PC-9 (cell line): ENCODE measurements around the gene FRG1. TPM values are rescaled to one million over a fixed set of nuclear protein-coding genes. Genes with fewer than 3 reads are reported as not detected.
"Not testable (repeated sequence)": the region's sequence is repeated elsewhere in the genome, so short reads cannot be mapped to it uniquely, and the experiment has no call there.

Source experiments
- BruUV-seq: library from RNA; stranded (reverse); fragments of 400-500 nt; replicated peaks from 2 replicates; lab custom pipeline; 2021; lab: Mats Ljungman, UMichigan
- CTCF ChIA-PET: fragments of 300-600 bp; sonication (Branson Sonifier 250); formaldehyde crosslinking; loops from one replicate; lab custom pipeline; 2022; ENCODE audit warnings: antibody characterized with exemption; lab: Charles Lee
- POLR2A ChIA-PET: fragments of 300-600 bp; sonication (Branson Sonifier 250); formaldehyde crosslinking; loops from one replicate; lab custom pipeline; 2022; ENCODE audit warnings: antibody characterized with exemption; ENCODE audit not compliant: unreplicated experiment; lab: Charles Lee
- DNase-seq, 2 experiments: peaks; one replicate each; pipeline versions ENCODE4 v3.0.0 to v3.0.0-alpha.2; 2015 to 2022; ENCODE audit warnings: mixed read lengths in 1 of 2
- H2AFZ ChIP-seq: fragments of 200-600 bp; sonication (generic); 2 replicates; pipeline ENCODE4 v1.8.1; 2017; ENCODE audit warnings: antibody characterized with exemption
- H3F3A ChIP-seq: fragments of 200-600 bp; sonication (generic); 2 replicates; pipeline ENCODE4 v1.8.1; 2017; ENCODE audit warnings: antibody characterized with exemption, mild to moderate bottlenecking, low read depth; ENCODE audit not compliant: insufficient read depth
- H3K27ac ChIP-seq: fragments of 200-600 bp; sonication (generic); 2 replicates; pipeline ENCODE4 v1.6.1; 2016; ENCODE audit warnings: mixed run types
- H3K27me3 ChIP-seq: fragments of 200-600 bp; sonication (generic); 2 replicates; pipeline ENCODE4 v1.6.1; 2016; ENCODE audit warnings: low read depth, mixed run types; ENCODE audit not compliant: insufficient read depth
- H3K36me3 ChIP-seq: fragments of 200-600 bp; sonication (generic); 2 replicates; pipeline ENCODE4 v1.6.1; 2016; ENCODE audit warnings: low read depth, mixed run types
- H3K4me1 ChIP-seq: fragments of 200-600 bp; sonication (generic); replicated peaks from 2 replicates; pipeline ENCODE4 v1.6.1; 2016; ENCODE audit warnings: mixed run types; ENCODE audit not compliant: insufficient read depth
- H3K4me2 ChIP-seq: fragments of 200-600 bp; sonication (generic); 2 replicates; pipeline ENCODE4 v1.6.1; 2017; ENCODE audit warnings: mixed run types
- H3K4me3 ChIP-seq: fragments of 200-600 bp; sonication (generic); 2 replicates; pipeline ENCODE4 v1.6.1; 2016; ENCODE audit warnings: mixed run types
- H3K79me2 ChIP-seq: fragments of 200-600 bp; sonication (generic); 2 replicates; pipeline ENCODE4 v1.6.1; 2017; ENCODE audit warnings: low read depth, mixed run types
- H3K9me2 ChIP-seq: fragments of 200-600 bp; sonication (generic); 2 replicates; pipeline ENCODE4 v1.8.1; 2017; ENCODE audit warnings: mild to moderate bottlenecking; ENCODE audit not compliant: insufficient read depth
- H3K9me3 ChIP-seq: fragments of 200-600 bp; sonication (generic); 2 replicates; pipeline ENCODE4 v1.8.1; 2016; ENCODE audit warnings: low read depth; ENCODE audit not compliant: insufficient read depth
- H4K20me1 ChIP-seq: fragments of 200-600 bp; sonication (generic); 2 replicates; pipeline ENCODE4 v1.8.1; 2017; ENCODE audit not compliant: insufficient read depth
- EZH2 ChIP-seq: fragments of 200-600 bp; sonication (generic); IDR thresholded peaks from 2 replicates; pipeline ENCODE4 v1.8.0; 2017; ENCODE audit warnings: antibody characterized with exemption, low read depth
- intact Hi-C: fragments of 100-400 bp; cut with micrococcal nuclease; formaldehyde crosslinking; loops from one replicate; pipeline ENCODE4 v1.10.0; 2022; ENCODE audit not compliant: unreplicated experiment
- total RNA-seq: library from RNA; stranded (reverse); gene quantifications from 2 replicates; pipeline ENCODE4 v1.2.3, GENCODE V29; 2021
- TF ChIP-seq, protein P1 (sequence below): fragments of 200-600 bp; sonication (generic); conservative IDR thresholded peaks from 2 replicates; pipeline ENCODE4 v1.6.1; 2017; ENCODE audit warnings: mixed run types, antibody characterized with exemption, mild to moderate bottlenecking, moderate library complexity

The FRG1 gene
- total RNA-seq, 1 experiment from 2014 or later, result 34.2 TPM

- H2AFZ ChIP-seq, result no peak overlapping the region
- intact Hi-C loops, result no loop called here
- DNase-seq, result no peak
- H3K27me3 ChIP-seq, result no peaks in the 10 kb centered on the region; the same call in 1 of the 2 replicates
- no peaks in the 10 kb centered on the region for H3K36me3 ChIP-seq
- ChIA-PET POLR2A (no interaction called here), CTCF (no interaction called here)
- BruUV-seq, result no TSS peak
- TF ChIP-seq EZH2, result no peak
- TF ChIP-seq, protein P1, sequence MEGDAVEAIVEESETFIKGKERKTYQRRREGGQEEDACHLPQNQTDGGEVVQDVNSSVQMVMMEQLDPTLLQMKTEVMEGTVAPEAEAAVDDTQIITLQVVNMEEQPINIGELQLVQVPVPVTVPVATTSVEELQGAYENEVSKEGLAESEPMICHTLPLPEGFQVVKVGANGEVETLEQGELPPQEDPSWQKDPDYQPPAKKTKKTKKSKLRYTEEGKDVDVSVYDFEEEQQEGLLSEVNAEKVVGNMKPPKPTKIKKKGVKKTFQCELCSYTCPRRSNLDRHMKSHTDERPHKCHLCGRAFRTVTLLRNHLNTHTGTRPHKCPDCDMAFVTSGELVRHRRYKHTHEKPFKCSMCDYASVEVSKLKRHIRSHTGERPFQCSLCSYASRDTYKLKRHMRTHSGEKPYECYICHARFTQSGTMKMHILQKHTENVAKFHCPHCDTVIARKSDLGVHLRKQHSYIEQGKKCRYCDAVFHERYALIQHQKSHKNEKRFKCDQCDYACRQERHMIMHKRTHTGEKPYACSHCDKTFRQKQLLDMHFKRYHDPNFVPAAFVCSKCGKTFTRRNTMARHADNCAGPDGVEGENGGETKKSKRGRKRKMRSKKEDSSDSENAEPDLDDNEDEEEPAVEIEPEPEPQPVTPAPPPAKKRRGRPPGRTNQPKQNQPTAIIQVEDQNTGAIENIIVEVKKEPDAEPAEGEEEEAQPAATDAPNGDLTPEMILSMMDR, result no peak
- no peaks in the 10 kb centered on the region for H3K9me3 ChIP-seq
- H3F3A ChIP-seq, result no peaks in the 10 kb centered on the region
- H3K4me2 ChIP-seq, result no peak overlapping the region
- H3K27ac ChIP-seq, result no peak overlapping the region
- H3K4me3 ChIP-seq, result no peak overlapping the region
- no peaks in the 10 kb centered on the region for H4K20me1 ChIP-seq
- no peaks in the 10 kb centered on the region for H3K4me1 ChIP-seq
- no peaks in the 10 kb centered on the region for H3K79me2 ChIP-seq
- no peaks in the 10 kb centered on the region for H3K9me2 ChIP-seq
Observed at GRCh38 chr4:189921058-189921457, 19.6 kb upstream of the FRG1 start.

GRCh38 chr4:189926742-189927141 is 13.9 kb upstream of the FRG1 start:
- BruUV-seq, H3K79me2 ChIP-seq, H3K9me2 ChIP-seq, DNase-seq, H3K27me3 ChIP-seq, intact Hi-C loops, POLR2A ChIA-PET, H2AFZ ChIP-seq, H4K20me1 ChIP-seq, H3K4me2 ChIP-seq, H3K4me3 ChIP-seq, H3K9me3 ChIP-seq, CTCF ChIA-PET, H3K4me1 ChIP-seq, H3F3A ChIP-seq, H3K36me3 ChIP-seq, H3K27ac ChIP-seq: not testable (repeated sequence)

- no peak for DNase-seq
- TSS peak; percentile 80 for BruUV-seq
- Histone ChIP-seq H3K27ac (peak overlapping the region; percentile 51), H3K27me3 (no peaks in the 10 kb centered on the region), H3K36me3 (no peaks in the 10 kb centered on the region), H3K9me3 (no peaks in the 10 kb centered on the region), H3K79me2 (peaks cover 21% of the 10 kb centered on the region), H3F3A (no peaks in the 10 kb centered on the region), H3K4me3 (peak overlapping the region; percentile 71), H3K4me1 (no peaks in the 10 kb centered on the region), H3K4me2 (peak overlapping the region; percentile 92), H2AFZ (peak overlapping the region; percentile 94), H4K20me1 (no peaks in the 10 kb centered on the region), H3K9me2 (no peaks in the 10 kb centered on the region)
- TF ChIP-seq, protein P1, result no peak
- TF ChIP-seq EZH2, result no peak
- CTCF ChIA-PET, result no interaction called here
- intact Hi-C loops, result no loop called here
- POLR2A ChIA-PET, result no interaction called here
Observed at GRCh38 chr4:189941005-189941450, 356 bp downstream of the FRG1 start.

DNA sequence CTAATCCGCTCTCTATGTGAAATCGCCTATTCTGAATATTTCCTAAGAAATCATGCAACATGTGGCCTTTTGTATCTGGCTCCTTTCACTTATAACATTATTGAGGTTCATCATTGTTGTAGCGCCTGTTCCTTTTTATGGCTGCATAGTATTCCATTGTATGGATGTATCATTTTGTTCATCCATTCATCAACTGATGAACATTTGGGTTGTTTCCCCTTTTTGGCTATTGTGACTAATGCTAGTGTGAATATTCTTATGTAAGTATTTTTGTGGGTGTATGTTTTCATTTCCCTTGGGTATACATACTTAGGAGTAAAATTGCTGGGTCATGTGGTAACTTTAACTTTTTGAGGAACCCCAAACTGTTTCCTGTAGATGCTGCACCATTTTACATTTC is 1.7 kb downstream of the FRG1 start:
- H3K9me2 ChIP-seq, BruUV-seq, H3K4me3 ChIP-seq, H3K9me3 ChIP-seq, H4K20me1 ChIP-seq, intact Hi-C loops, POLR2A ChIA-PET, H2AFZ ChIP-seq, H3K27ac ChIP-seq, H3K27me3 ChIP-seq, CTCF ChIA-PET, H3K36me3 ChIP-seq, H3F3A ChIP-seq, H3K4me1 ChIP-seq, DNase-seq: not testable (repeated sequence)
- Histone ChIP-seq H3K79me2 (peaks cover 21% of the 10 kb centered on the region), H3K4me2 (peak overlapping the region; percentile 92; the same call in 1 of the 2 replicates)

- DNase-seq, H3K4me3 ChIP-seq, POLR2A ChIA-PET, H3K27ac ChIP-seq, H2AFZ ChIP-seq, H3K9me3 ChIP-seq, BruUV-seq, H3K27me3 ChIP-seq, H3K4me2 ChIP-seq, intact Hi-C loops, H3K9me2 ChIP-seq, H3F3A ChIP-seq, H3K36me3 ChIP-seq, H4K20me1 ChIP-seq, H3K4me1 ChIP-seq, CTCF ChIA-PET: not testable (repeated sequence)
- peaks cover 21% of the 10 kb centered on the region for H3K79me2 ChIP-seq
Observed at GRCh38 chr4:189944077-189944476, 3.4 kb downstream of the FRG1 start.

- intact Hi-C loops, DNase-seq: not testable (repeated sequence)
Observed at GRCh38 chr4:189946906-189947305, 6.2 kb downstream of the FRG1 start.

More at GRCh38 chr4:189946906-189947305, 6.2 kb downstream of the FRG1 start:
- H3K9me2 ChIP-seq, H3K27me3 ChIP-seq, H3K4me1 ChIP-seq, H3K9me3 ChIP-seq, CTCF ChIA-PET, H3K36me3 ChIP-seq, POLR2A ChIA-PET, H3K79me2 ChIP-seq, H3K27ac ChIP-seq, H3K4me2 ChIP-seq, H3F3A ChIP-seq, H2AFZ ChIP-seq, H4K20me1 ChIP-seq, BruUV-seq, H3K4me3 ChIP-seq: not testable (repeated sequence)
